ENCODE data around the gene LMX1B.
"Not testable (repeated sequence)": the region's sequence is repeated elsewhere in the genome, so short reads cannot be mapped to it uniquely, and the experiment has no call there.

GRCh38 chr9:126580319-126580718 lies 33.4 kb upstream of the LMX1B start:
- TF ChIP-seq EGR1 (IDR thresholded peaks at IDR 0.05; ENCODE audit: low read depth); CEBPB (IDR thresholded peaks at IDR 0.05; ENCODE audit: low read depth); RAD21 (IDR thresholded peaks at IDR 0.05; ENCODE audit: low read depth); MAX (IDR thresholded peaks at IDR 0.05); POLR2A (IDR thresholded peaks at IDR 0.05; ENCODE audit: borderline replicate concordance, extremely low read depth, insufficient read depth, insufficient read length); CTCF (IDR thresholded peaks at IDR 0.05 in 2 of 3, conservative IDR thresholded peaks at IDR 0.05 in 1 of 3; ENCODE audit: borderline replicate concordance in 1 of 3, insufficient read depth in 1 of 3, low read depth in 2 of 3, low read length in 2 of 3); EZH2phosphoT487 (IDR thresholded peaks at IDR 0.05; ENCODE audit: borderline replicate concordance); POLR2AphosphoS5 (IDR thresholded peaks at IDR 0.05; ENCODE audit: low read depth, low read length): not testable (repeated sequence)

All from HCT116 (cell line).